ENCODE measurements around the gene SV2C. TPM values are rescaled to one million over a fixed set of nuclear protein-coding genes. Genes with fewer than 3 reads are reported as not detected.
A peak's percentile ranks its signal among the peaks of the same experiment; 100 is the strongest.

The SV2C gene
- total RNA-seq, 2 donors from 2014 or later: 0.52 TPM; not detected in 1

- ATAC-seq (no peak), DNase-seq (no peak)
- 65 to 75% methylated on average over 1 of the region's 1 CpG for WGBS, 2 donors
- H3K4me3 ChIP-seq: no peak overlapping the region
- H3K9me3 ChIP-seq: no peaks in the 10 kb centered on the region
- no peaks in the 10 kb centered on the region for H3K4me1 ChIP-seq
- intact Hi-C loops (cut with DNase I): no loop called here
- H3K27ac ChIP-seq: no peak overlapping the region
- H3K27me3 ChIP-seq: no peaks in the 10 kb centered on the region
- H3K36me3 ChIP-seq (replicated peaks in 1 of 2; ENCODE audit: insufficient read depth in 1 of 2, low read depth in 2 of 2): no peaks in the 10 kb centered on the region
- TF ChIP-seq CTCF (IDR thresholded peaks at IDR 0.05) (no peak), POLR2A (IDR thresholded peaks at IDR 0.05) (no peak)
Observed at GRCh38 chr5:76099756-76100155, 16.6 kb downstream of the SV2C start.

- no peak for TF ChIP-seq POLR2A (IDR thresholded peaks at IDR 0.05)
- TF ChIP-seq CTCF (IDR thresholded peaks at IDR 0.05): no peak
- Histone ChIP-seq H3K9me3 (no peaks in the 10 kb centered on the region), H3K27ac (no peak overlapping the region), H3K4me3 (no peak overlapping the region), H3K36me3 (replicated peaks in 1 of 2; ENCODE audit: insufficient read depth in 1 of 2, low read depth in 2 of 2) (no peaks in the 10 kb centered on the region), H3K27me3 (no peaks in the 10 kb centered on the region), H3K4me1 (no peaks in the 10 kb centered on the region)
- WGBS, 2 donors: 0% methylated on average over 2 of the region's 2 CpGs
- ATAC-seq (no peak), DNase-seq (peak; percentile 7 to 50 (median 22))
- intact Hi-C loops (cut with DNase I): no loop called here
Observed at GRCh38 chr5:76104027-76104426, 20.8 kb downstream of the SV2C start.

- TF ChIP-seq CTCF (IDR thresholded peaks at IDR 0.05) (no peak), POLR2A (IDR thresholded peaks at IDR 0.05) (no peak)
- Histone ChIP-seq H3K9me3 (no peaks in the 10 kb centered on the region), H3K4me1 (no peaks in the 10 kb centered on the region), H3K27ac (no peak overlapping the region), H3K36me3 (replicated peaks in 1 of 2; ENCODE audit: insufficient read depth in 1 of 2, low read depth in 2 of 2) (no peaks in the 10 kb centered on the region), H3K27me3 (no peaks in the 10 kb centered on the region), H3K4me3 (no peak overlapping the region)
- WGBS, 2 donors: 53 to 60% methylated on average over 3 of the region's 3 CpGs
- no peak for ATAC-seq
- no peak for DNase-seq
- intact Hi-C loops (cut with DNase I): no loop called here
Observed at GRCh38 chr5:76106149-76106548, 23.0 kb downstream of the SV2C start.

- TF ChIP-seq CTCF (IDR thresholded peaks at IDR 0.05): no peak
- Histone ChIP-seq H3K4me1 (peaks cover 7% of the 10 kb centered on the region), H3K9me3 (no peaks in the 10 kb centered on the region), H3K27me3 (no peaks in the 10 kb centered on the region), H3K36me3 (replicated peaks in 1 of 2; ENCODE audit: insufficient read depth in 1 of 2, low read depth in 2 of 2) (no peaks in the 10 kb centered on the region), H3K27ac (no peak overlapping the region), H3K4me3 (no peak overlapping the region)
- WGBS, 2 donors: 50 to 53% methylated on average over 7 of the region's 7 CpGs
- DNase-seq (peak in 2 of 4 donors; percentile 2 to 27), ATAC-seq (peak; percentile 45)
- intact Hi-C loops (cut with DNase I): no loop called here
Observed at GRCh38 chr5:76111477-76112174, 28.4 kb downstream of the SV2C start.

- Histone ChIP-seq H3K27ac (no peak overlapping the region), H3K9me3 (no peaks in the 10 kb centered on the region), H3K36me3 (replicated peaks in 1 of 2; ENCODE audit: insufficient read depth in 1 of 2, low read depth in 2 of 2) (no peaks in the 10 kb centered on the region), H3K4me1 (peaks cover 7% of the 10 kb centered on the region), H3K27me3 (no peaks in the 10 kb centered on the region), H3K4me3 (no peak overlapping the region)
- no peak for ATAC-seq
- intact Hi-C loops (cut with DNase I): no loop called here
- TF ChIP-seq CTCF (IDR thresholded peaks at IDR 0.05) (no peak), POLR2A (IDR thresholded peaks at IDR 0.05) (no peak)
- 77% methylated on average over 4 of the region's 4 CpGs for WGBS, 2 donors
- DNase-seq: no peak
Observed at GRCh38 chr5:76113103-76113502, 29.9 kb downstream of the SV2C start.
